Ureter (tissue), 1 donor: ENCODE measurements around the gene CYBC1. TPM values are rescaled to one million over a fixed set of nuclear protein-coding genes. Genes with fewer than 3 reads are reported as not detected.
"Not testable (repeated sequence)": the region's sequence is repeated elsewhere in the genome, so short reads cannot be mapped to it uniquely, and the experiment has no call there.

ENCODE experiments used
- DNase-seq: peaks from one replicate; pipeline ENCODE4 v3.0.0-alpha.2; 2020; ENCODE audit warnings: low spot score
- total RNA-seq: library from RNA; stranded (reverse); gene quantifications from one replicate; pipeline ENCODE4 v1.2.4, GENCODE V29; 2023
- donor health status: DM: yes; HTN: yes; CAD: no.

The CYBC1 gene
- total RNA-seq, 1 donor from 2014 or later: 98.0 TPM

DNA sequence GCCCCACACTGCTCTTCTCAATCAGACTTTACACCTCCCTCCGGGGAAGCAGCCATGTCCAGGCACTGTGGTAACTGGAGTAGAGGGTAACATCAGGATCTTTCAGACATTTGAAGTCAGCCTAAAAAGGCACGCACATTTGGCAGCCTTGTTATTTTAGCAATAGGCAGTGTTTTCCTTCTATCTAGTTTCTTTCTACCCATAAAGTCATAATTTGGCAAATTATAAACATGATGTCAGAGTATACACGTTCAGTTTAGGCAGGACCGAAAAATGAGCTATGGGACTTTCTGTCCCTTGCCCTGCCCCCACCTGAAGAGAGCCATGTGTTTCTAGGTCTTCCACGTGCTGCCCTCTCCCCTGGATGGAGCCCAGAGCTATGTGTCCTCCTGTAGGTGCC is 29.1 kb upstream of the CYBC1 start:
- DNase-seq: no peak

DNA sequence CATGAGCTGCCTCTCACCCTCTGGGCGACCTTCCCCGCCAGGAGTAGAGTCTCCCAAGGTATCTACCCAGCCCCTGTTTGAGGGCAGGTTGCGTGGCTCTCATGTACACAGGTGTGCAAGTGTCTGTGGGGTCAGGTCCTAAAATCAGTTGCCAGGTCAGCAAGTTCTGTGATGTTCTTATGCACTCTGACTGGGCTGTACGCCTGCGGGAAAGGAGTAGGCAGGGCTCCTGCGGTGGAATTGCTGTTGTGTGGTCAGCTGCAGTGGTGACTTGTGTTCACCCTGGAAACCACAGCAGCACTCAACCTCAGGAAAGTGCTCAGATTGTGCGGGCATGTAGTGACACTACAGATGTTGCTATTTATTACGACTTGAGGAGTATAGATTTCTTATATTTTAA is 27.4 kb upstream of the CYBC1 start:
- no peak for DNase-seq

DNA sequence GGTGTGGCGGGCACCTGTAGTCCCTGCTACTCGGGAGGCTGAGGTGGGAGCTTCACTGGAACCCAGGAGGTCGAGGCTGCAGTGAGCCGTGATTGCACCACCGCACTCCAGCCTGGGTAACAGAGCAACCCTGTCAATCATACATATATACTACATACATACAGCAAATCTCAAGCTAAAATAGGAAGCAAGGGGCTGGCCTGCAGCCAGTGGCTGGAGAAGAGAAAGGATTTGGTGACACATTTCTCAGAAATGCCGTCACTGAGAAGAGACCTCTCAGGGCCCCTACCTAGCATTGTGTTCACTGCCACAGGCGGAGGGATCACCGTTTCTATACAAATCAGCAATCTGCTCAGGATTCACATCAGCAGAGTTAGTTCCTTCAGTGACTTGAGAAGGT is 24.9 kb upstream of the CYBC1 start:
- no peak for DNase-seq

DNA sequence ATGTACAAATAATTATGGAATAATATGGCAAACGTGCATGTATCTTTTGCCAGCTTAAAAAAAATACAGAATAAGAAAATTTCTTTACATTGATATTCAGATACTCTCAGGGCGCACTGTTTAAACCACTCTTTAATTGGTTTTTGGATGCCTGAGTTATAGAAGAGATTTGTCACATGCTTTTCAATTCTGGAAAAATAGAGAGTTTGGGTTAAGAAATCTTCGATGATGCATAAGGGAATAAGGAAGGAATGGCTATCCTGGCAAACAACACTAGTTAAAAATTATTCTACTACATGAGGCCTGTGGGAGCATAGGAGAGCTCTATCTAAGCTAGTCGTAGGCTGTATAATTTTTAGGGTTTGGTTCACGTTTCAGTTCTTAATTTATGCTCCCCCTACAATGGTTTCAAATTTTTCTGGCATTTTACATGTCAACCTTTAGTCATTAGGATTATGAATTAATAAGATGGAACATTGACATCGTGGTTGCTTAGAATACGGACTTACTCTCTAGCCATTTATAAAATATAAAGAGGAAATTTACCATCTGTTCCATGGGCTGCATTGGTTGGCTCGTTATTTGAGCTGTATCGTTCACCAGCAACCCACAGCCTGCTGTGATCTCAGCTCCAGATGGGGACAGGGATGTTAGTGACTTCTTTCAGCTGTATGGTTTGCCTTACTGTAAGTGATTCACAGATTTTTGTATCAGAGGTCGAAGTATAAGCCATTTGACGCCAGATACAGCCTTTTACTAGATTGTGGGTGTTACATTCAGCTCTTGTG is 23.9 kb upstream of the CYBC1 start:
- DNase-seq: no peak

DNA sequence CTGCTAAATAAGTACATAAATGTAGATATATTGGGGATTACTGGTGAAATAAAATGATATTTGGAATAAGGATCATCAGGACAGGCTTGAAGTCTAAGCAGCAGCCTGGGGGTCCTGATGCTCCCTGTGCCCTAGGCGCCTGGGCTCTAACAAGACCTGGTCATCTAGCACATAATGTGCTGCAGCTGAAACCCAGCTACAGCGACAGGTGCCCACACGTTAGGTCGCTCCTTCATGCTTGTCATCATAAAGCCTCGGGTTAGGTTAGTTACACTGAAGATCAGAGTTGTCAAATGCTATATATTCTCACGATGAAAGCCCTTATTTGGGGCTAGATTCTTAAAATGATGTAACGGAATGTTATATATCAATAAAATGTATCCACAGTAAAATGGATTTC is 19.5 kb upstream of the CYBC1 start:
- DNase-seq: no peak

DNA sequence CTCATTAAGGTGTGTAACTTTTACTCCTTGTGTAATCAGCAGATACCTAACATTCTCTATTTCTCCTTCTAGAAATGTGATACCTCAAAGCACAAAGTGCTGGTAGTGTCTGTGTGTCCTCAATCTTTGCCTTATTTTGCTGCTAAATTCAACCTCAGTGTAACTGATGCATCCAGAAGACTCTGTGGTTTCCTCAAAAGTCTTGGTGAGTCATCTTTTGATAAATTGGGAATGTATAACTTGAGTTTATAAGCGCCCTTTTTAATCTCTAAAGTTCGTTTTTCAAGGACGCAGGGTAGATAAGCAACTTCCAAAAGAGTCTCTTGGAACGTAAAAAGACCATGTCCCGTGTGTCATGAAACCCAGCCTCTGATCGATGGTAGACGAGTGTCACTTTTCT is 18.1 kb upstream of the CYBC1 start:
- DNase-seq: no peak

DNA sequence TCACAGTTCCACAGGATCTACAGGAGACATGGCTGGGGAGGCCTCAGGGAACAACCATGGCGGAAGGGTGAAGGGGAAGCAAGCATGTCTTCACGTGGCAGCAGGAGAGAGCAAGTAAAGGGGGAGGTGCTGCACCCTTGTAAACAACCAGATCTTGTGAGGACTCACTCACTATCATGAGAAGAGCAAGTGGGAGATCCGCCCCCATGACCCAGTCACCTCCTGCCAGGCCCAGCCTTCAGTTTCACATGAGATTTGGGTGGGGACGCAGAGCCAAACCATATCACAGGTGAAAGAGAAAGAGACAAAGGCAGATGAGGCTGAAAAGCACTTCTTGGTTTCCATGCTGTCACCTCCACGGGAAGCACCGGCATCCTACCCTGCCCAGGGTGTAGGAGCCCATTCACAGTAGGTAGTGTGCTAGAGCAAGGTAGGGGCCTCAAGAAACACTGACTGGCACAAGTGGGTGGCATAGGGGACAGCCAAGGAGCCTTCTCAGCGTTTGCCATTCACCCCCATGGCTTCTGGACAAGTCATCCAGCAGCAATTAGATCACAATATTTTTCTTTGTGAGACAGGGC is 14.6 kb upstream of the CYBC1 start:
- no peak for DNase-seq

DNA sequence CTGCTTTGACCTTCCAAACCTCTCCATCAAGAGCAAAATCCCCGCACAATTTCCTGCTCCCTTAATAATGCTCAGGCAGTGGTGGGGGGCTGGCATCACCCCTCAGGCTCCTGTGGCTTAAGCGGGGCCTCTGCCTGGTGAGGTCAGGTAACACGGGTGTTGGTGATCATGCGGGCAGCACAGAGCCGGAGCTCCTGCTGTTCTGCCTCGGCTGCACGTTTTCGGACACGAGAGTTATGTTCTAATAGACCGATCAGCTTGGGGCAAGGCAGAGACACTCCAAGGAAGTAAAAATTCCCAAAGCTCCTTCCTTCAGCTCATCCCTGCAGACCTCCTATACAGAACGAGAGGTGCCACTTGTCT is 14.0 kb upstream of the CYBC1 start:
- no peak for DNase-seq

DNA sequence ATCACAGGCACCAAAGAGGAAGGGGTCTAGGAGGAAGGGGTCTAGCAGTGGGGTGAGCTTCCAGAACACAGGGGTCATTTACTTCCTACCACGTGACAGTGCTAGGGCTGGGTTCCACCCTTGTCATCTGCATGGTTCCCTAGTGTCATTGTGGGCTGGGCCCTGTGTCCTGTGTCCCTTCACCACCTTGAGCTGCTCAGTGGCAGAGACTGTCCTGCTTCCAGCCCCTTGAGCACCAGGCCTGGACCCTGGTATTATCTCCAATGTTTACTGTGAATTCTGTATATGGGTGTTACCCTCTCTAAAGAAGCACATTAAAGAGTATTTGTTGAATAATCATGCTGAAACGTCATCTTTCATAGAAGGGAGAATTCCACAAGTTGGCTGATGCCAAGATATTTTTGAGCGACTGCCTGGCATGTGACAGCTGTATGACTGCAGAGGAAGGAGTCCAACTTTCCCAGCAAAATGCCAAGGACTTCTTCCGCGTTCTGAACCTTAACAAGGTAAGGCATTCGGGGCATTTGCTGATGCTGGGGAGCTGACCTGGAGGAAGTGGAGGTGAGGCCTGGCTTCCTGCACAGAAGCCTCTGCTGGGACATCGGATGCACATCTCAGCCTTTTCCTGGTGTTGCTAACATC is 13.5 kb upstream of the CYBC1 start:
- no peak for DNase-seq

DNA sequence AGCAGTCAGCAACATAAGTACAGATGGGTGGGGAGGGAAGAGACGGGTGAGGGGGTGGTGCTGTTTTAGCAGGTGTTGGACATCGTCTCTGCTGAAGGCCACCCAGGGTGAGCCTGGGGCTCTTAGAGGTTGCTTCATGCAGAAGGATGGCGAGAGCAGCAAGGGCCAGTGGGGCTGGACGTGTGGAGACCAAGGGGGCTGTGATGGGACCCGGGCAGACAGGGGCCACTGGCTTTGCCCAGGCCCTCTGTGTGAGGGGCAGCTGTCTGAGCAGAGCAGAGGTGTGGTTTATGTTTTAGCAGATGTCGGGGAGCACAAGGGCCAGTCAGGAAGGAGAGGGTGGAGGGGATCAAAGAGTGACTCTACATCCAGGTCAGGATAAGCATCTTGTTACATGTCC is 12.8 kb upstream of the CYBC1 start:
- DNase-seq: no peak

DNA sequence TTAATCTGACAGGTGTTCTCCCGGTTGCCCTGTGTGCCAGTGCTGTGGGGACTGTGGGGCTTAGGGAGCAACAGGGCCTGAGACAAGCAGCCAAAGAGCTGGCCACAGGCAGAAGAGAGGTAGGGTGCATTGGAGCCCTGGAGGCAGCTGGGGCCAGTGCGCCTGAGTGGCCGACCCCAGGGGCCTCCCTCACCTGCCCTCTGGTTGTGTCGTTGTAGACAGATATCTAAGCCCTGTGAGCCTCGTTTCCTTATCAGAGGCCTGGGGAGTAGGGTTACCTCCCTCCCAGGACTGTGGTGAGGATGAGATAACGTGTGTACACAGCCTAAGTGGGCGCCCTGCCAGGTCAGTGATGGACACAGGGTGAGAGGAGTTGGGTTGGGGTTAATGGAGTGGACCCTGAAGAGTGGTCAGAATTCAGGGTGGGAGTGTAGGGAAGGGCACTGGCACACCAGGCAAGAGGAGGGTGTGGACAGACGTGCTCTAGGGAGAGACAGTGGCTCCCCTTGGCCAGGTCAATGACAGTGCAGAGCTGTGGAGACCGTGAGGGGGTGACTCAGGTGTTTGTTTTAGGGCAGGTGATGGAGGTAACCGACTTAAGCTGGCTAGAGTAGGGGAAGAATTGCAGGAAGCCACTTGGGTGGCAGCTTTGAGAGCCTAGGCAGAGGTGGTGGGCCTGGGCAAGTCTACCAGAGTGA is 11.4 kb upstream of the CYBC1 start:
- DNase-seq: no peak

DNA sequence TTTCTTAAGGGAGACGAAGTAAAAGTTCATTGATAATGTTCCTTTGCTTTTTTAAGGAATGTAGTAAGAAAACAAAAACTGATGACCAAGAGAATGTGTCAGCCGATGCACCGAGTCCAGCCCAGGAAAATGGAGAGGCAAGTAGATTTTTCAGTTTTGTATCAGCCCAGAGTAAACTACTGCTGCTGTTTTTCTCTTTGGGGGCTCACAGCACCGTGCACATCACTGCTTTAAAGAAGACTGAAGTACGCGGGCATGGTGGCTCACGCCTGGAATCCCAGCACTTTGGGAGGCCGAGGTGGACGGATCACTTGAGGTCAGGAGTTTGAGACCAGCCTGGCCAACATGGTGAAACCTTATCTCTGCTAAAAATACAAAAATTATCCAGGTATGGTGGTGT is 9.4 kb upstream of the CYBC1 start:
- not testable (repeated sequence) for DNase-seq

DNA sequence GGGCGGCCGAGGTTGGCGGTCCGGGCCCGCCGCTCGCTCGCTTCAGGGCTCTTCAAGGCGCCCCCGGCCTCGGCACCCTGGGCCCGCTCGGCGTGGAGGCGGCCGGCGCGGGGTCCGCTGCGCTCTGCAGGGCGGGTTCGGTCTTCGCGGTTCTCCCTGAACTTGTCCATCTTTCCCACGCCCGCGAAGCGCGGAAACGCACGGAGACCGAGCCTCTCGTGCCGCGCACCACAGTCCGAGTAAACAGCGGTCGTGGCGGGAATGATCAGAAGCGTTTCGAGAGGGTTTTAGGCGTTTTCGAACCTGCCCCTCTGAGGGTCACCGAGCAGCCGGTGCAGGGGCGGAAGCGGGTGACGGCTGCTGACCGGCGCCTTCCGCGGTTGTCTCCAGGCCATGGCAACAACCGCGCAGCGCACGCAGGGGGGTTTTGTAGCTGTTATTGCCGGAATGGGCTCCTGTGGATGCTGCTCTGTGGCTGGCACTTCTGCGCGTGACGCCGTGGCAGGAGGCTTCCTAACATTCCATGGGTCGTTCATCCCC is 8.4 kb upstream of the CYBC1 start:
- no peak for DNase-seq

DNA sequence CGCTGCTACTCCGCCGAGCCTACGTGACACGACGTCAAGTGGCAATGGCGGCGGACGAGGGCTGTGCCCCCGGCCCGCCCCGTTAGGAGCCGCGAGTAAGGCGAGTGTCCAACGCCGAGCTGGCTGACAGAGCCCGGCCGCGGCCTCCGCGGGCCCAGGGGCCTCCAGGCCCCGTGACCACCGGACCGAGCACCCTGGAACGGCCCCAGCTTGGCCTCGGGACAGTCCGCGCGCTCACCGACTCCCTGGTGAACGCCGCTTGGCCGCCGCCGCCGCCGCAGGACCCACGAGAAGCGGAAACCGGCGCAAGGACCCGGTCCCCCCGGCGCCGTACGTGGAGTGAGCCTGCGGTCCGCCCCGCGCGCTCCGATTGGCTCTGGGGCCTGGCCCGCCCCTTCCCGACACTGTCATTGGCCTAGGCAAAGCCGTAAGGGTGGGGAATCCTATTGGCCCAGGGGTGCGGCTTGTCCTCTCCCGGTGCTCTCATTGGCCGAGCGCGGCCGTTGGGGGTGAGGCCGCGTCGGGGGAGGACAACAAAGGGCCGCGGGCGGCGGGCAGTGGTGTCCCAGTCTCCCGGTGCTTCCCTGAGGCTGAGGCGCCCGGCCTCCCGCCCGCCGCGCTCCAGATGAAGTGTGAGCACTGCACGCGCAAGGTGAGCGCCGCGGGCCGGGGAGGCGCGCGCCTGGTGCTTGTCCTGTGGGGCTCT is 7.8 kb upstream of the CYBC1 start, which contains the start of gene NARF:
NARF (plus strand) TSS at position 563 of the 706 bp plus-strand sequence; CDS start at position 626, 63 bp downstream.
- peak; percentile 98 for DNase-seq

DNA sequence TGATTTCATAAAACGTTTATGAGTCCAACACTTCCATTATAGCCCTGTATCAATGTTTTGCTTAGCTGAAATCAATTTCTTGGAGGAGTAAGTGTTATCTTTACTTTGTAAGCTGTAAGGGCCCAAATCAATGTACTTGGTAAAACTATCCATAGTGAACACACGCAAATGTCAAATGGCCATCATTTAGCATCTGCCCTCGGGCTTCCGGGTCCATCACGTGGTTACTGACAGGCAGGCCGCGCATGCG is 7.3 kb upstream of the CYBC1 start:
- no peak for DNase-seq

DNA sequence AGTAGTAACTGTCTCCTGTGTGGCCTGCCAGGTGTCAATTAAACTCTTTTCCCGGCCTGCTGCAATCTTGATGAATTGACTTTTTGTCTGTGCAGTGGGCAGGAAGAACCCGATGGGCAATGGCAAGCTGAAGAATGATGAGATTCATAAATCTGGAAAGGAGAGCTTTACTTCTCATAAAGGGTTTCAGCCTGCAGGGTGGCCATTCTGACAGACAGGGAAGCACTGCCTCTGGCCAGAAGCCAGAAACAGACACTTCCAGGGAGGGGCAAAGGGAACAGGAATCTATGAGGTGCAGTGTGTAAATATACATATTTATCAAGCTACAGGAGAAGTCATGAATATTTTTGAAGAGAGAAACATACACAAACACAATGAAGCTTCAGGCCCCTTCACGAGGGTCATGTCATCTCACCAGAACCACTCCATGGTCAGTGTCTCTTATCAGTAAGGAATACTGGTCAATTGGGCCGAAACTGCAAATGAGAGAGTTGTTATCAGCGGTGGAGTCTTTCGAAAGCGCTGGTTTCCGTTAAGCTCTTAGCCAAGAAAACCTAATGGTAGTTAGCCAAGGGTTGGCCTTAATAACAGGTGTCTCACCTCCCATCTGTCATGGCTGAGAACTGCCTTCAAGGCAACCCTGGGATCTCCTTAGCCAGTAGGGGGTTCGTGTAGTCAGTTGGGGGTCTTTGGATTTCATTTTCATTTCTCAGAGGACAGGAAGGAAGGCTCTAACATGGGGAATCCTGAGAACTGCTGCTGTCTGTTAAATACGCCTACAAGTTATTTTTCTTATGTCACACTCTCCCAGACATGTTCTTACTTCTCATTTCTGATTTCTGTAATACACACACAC is 6.7 kb upstream of the CYBC1 start:
- no peak for DNase-seq

DNA sequence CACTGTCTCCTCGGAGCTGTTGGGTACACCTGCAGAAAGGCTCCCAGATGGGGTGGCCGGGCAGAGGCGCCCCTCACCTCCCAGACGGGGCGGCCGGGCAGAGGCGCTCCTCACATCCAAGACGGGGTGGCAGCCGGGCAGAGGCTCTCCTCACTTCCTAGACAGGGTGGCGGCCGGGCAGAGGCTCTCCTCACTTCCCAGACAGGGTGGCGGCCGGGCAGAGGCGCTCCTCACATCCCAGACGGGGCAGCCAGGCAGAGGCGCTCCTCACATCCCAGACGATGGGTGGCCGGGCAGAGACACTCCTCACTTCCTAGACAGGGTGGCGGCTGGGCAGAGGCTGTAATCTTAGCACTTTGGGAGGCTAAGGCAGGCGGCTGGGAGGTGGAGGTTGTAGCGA is 3.2 kb upstream of the CYBC1 start:
- not testable (repeated sequence) for DNase-seq

DNA sequence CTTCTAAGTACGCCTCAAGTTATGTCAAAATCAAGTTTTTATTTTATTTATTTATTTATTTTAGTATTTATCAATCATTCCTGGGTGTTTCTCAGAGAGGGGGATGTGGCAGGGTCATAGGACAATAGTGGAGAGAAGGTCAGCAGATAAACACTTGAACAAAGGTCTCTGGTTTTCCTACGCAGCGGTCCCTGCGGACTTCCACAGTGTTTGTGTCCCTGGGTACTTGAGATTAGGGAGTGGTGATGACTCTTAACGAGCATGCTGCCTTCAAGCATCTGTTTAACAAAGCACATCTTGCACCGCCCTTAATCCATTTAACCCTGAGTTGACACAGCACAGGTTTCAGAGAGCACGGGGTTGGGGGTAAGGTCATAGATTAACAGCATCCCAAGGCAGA is 2.6 kb upstream of the CYBC1 start:
- not testable (repeated sequence) for DNase-seq

DNA sequence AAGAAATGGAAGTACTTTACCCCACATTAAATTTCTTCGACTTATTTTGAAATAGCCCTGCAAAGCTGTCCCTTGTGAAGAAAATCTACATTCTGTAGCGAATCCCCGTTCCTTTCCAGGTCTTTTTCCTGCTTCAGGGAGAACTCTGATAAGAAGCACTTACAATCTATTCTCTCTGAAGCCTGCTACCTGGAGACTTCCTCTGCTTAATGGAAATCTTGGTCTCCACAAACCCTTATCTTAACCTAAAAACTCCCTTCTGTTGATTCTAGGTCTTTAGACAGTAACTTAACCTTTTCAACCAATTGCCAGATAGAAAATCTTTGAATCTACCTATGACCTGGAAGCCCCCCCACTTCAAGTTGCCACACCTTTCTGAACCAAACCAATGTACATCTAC is 1.6 kb upstream of the CYBC1 start:
- no peak for DNase-seq

DNA sequence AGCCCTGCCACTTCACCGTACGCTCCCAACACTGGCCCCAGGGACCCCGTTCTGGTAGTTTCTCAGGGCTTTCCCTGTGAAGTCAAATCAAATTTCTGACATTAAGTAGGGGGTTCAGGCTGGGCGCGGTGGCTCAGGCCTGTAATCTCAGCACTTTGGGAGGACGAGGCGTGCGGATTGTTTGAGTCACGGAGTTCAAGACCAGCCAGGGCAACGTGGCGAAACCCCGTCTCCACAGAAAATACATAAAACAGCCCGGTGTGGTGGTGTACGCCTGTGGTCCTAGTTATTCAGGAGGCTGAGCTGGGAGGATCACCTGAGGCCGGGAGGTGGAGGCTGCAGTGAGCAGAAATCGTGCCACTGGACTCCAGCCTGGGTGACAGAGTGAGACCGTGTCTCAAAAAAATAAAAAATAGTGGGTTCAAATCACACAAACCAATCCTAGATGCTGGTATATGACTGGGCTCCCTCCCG is 632 bp downstream of the CYBC1 start:
- peak; percentile 50 for DNase-seq
